Urinary bladder (tissue), 4 donors: Measurements from ENCODE around the gene TEAD2. TPM values are rescaled to one million over a fixed set of nuclear protein-coding genes. Genes with fewer than 3 reads are reported as not detected.
A peak's percentile ranks its signal among the peaks of the same experiment; 100 is the strongest.
"Not testable (repeated sequence)": the region's sequence is repeated elsewhere in the genome, so short reads cannot be mapped to it uniquely, and the experiment has no call there.

ENCODE experiments used
- DNase-seq: peaks from one replicate; pipeline ENCODE4 v3.0.0-alpha.2; 2015; ENCODE audit errors: extremely low spot score
- H3K27ac ChIP-seq: one replicate; pipeline ENCODE4 v1.5.1; 2013; ENCODE audit warnings: low read depth, mild to moderate bottlenecking, moderate library complexity
- H3K36me3 ChIP-seq: one replicate; pipeline ENCODE4 v1.6.1; 2013; ENCODE audit warnings: mild to moderate bottlenecking, moderate library complexity; ENCODE audit not compliant: insufficient read depth
- H3K4me1 ChIP-seq: one replicate; pipeline ENCODE4 v1.6.1; 2013; ENCODE audit warnings: mild to moderate bottlenecking, moderate library complexity; ENCODE audit not compliant: insufficient read depth
- H3K4me3 ChIP-seq: one replicate; pipeline ENCODE4 v1.5.1; 2013; ENCODE audit warnings: low read depth, low read length
- WGBS: extraction: QIAGEN DNeasy Blood & Tissue Kit; methylation state at CpG from one replicate; pipeline ENCODE4 v1.1.7; 2013; 5-methylcytosine and 5-hydroxymethylcytosine counted together
- polyA plus RNA-seq: library from polyadenylated mRNA; stranded (reverse); fragments of 200-250 nt; gene quantifications from one replicate; pipeline ENCODE4 v1.2.3, GENCODE V29; 2013
- total RNA-seq: library from RNA; depleted of rRNA; stranded (reverse); fragments of >200 nt; gene quantifications from one replicate; pipeline ENCODE4 v1.2.3, GENCODE V29; 2014
- donor health status: healthy with polysubstance abuse.
- donor health status: healthy.

Gene TEAD2
- total and polyA plus RNA-seq, 2 donors, result 21.1 to 54.8 TPM

GRCh38 chr19:49395581-49396407, 33.6 kb upstream of the TEAD2 start:
- H3K4me3 ChIP-seq, result no peak overlapping the region
- WGBS, result 75% methylated on average over 15 of the region's 15 CpGs
- H3K36me3 ChIP-seq, result no peaks in the 10 kb centered on the region
- H3K4me1 ChIP-seq, result no peaks in the 10 kb centered on the region
- no peak overlapping the region for H3K27ac ChIP-seq
- no peak for DNase-seq

DNA sequence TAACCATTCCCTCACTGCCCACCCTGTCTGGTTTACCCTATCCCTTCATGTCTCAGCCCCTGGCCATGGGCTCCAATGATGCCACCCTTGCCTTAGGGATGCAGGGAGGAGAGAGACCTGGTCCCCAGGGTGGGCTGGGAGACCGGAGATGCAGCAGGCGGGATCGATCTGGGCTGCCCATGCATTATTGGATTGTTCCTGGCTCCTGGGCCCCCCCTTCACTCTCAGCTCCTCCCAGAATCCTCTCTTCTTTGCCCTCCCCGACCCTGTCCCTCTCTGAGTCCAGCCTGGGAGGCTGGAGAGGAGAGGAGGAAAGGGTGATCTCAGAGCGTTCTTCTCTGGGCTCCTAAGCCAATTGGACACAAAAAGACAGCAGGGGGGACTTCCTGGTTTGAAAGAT, 31.7 kb upstream of the TEAD2 start:
- Histone ChIP-seq H3K4me3 (no peak overlapping the region), H3K27ac (no peak overlapping the region), H3K4me1 (no peaks in the 10 kb centered on the region), H3K36me3 (no peaks in the 10 kb centered on the region)
- 63% methylated on average over 5 of the region's 5 CpGs for WGBS
- DNase-seq, result no peak

DNA sequence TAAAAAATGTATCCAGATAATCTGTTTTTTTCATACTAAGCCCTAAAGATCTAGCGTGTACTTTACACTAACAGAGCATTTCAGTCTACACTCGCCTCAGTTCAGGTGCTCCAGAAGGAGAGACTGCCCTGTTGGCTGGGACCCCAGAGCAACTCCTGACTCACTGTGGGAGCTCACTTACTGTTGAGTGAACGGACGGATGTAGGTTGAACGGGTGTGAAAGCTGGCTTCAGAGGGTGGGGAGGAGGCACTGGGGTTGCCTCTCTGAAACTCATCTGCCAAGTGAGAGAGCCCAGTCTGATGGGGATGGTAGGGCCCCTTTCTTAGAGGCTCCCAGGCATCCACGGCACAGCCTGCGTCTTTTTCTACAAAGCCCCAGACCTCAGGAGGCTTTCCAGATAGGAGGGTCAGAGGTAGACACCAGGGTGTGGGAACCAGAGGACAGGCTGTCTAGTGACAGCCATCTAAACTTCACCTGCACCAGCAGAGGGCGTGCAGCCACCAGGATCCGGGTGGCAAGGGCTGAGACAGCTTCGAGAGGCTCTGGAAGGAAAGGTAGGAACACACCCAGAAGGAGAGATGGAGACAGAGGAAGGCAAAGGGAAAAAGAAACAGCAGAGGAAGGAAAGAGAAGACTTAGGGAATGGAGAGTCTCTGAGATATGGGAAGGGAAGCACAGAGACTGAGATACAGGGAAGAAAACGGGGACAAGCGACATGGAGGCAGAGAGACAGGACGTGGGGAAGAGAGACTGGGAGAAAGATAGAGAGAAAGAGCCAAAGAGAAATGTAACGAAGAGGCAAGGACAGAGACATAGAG, 29.6 kb upstream of the TEAD2 start:
- no peak overlapping the region for H3K4me3 ChIP-seq
- DNase-seq, result peak; percentile 35
- WGBS, result 21% methylated on average over 14 of the region's 14 CpGs
- no peaks in the 10 kb centered on the region for H3K36me3 ChIP-seq
- no peak overlapping the region for H3K27ac ChIP-seq
- H3K4me1 ChIP-seq, result no peaks in the 10 kb centered on the region

GRCh38 chr19:49390929-49391359, 28.7 kb upstream of the TEAD2 start:
- no peak for DNase-seq
- 52% methylated on average over 9 of the region's 9 CpGs for WGBS
- Histone ChIP-seq H3K4me3 (no peak overlapping the region), H3K36me3 (no peaks in the 10 kb centered on the region), H3K4me1 (no peaks in the 10 kb centered on the region), H3K27ac (no peak overlapping the region)

DNA sequence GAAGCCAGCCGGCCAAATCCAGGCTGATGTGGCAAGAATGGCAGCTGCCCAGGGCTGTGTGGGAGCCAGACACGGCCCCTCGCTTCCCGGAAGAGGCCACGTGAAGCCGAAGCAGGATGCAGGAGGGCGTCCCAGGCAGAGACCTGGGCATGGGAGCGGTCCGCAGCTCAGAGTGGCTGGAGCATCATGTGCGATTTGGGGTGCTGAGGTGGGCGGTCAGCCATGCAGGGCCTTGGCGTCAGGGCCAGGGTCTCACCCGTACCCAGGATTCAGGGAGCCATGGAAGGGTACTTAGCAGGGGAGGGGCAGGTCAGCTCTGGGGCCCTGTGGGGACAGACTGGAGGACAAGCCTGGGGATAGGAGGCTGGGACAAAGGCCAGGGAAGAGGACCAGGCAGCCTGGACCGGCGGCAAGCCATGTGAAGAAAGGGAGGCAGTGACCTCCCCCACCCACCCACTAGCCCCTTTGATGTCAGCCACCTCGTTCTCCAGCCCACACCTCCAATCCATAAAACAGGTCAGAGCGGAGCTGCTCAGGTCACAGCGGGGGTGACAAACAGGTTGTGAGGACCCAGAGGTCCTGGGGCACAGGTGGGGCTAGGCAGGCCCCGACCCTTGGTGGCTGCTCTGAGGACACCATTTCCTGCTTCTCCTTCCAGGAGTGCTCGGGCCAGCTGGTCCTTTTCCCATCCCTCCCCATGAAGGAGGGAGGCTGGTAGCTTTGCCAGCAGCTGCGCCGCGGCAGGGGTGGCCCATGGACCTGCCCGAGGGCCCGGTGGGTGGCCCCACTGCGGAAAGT, 28.1 kb upstream of the TEAD2 start:
- no peaks in the 10 kb centered on the region for H3K36me3 ChIP-seq
- H3K4me3 ChIP-seq, result no peak overlapping the region
- WGBS, result 65% methylated on average over 26 of the region's 26 CpGs
- no peaks in the 10 kb centered on the region for H3K4me1 ChIP-seq
- no peak for DNase-seq
- H3K27ac ChIP-seq, result no peak overlapping the region

DNA sequence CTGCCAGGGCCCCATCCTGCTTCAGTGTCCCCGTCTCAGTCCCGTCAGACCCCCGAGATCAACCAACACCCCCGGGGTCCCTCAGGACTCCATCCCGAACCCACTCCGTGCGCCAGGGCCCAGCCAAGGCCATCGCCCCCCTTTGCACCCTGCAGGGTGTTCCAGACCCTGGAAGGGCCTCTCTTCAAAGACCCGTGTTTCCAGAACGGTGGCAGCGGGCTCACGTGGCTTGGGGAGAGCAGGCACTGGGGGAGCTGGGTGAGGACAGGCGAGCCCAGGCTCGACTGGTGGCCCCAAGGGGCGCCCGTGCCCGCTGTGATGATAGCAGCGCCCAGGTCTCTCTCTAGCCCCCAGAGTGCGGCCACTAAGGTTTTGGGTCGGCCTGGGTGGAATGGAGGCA, 27.2 kb upstream of the TEAD2 start:
- H3K4me1 ChIP-seq, result no peaks in the 10 kb centered on the region
- no peak for DNase-seq
- WGBS, result 87% methylated on average over 20 of the region's 20 CpGs

DNA sequence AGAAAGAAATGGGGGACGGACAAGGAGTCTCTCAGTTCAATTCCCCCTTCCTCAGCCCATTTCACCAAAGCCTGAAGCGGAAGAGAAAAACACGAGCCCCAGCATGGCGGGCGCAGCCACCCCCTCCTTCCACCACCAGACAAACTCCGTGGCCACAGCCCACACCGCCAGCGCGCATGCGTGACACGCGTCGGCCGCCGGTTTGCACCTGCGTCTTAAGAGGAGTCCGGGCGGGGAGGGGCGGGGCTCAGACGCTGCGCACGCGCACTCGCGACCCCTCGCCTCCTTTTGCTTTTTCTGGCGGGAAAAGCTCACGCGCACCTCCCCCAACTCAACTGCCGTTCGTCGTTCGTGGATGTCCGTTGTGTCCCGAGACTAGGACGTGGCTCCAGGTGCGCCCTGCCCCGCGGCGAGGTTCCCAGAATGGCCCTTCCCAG, 25.7 kb upstream of the TEAD2 start, which contains the start of gene KASH5:
Gene KASH5, plus strand, starts transcription at position 314 of the 437 bp plus-strand sequence. CDS start 2,635 bp downstream, outside the sequence.
- Histone ChIP-seq H3K4me3 (no peak within 1 kb of the TSS), H3K4me1 (no peaks in the 10 kb centered on the region), H3K36me3 (no peaks in the 10 kb centered on the region), H3K27ac (no peak within 1 kb of the TSS)
- WGBS, result 44% methylated on average over 40 of the region's 40 CpGs
- DNase-seq, result no peak

More for the DNA sequence above, 27.2 kb upstream of the TEAD2 start:
- Histone ChIP-seq H3K27ac (no peak overlapping the region), H3K36me3 (no peaks in the 10 kb centered on the region), H3K4me3 (no peak overlapping the region)

- Histone ChIP-seq H3K36me3 (no peaks in the 10 kb centered on the region), H3K27ac (no peak overlapping the region)
- 93% methylated on average over 1 of the region's 1 CpG for WGBS
Observed at GRCh38 chr19:49383599-49383998, 21.4 kb upstream of the TEAD2 start.

DNA sequence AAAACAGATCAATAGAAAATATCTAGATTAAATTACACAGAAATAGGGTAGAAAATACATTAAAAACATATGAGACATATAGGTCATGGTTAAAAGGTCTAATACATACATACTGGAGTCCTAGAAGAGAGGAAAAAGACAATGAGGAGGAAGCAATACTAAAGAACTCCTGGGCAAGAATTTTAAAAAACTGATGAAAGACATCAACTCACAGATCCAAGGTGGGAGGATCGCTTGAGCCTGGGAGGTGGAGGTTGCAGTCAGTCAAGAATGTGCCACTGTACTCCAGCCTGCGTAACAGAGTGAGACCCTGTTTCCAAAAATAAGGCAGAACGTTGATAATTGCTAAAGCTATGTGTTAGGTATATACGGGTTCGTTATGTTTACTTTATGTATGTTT, 20.4 kb upstream of the TEAD2 start:
- Histone ChIP-seq H3K36me3 (no peaks in the 10 kb centered on the region), H3K27ac (no peak overlapping the region), H3K4me3 (no peak overlapping the region), H3K4me1 (no peaks in the 10 kb centered on the region)
- no peak for DNase-seq
- WGBS, result 93% methylated on average over 5 of the region's 5 CpGs

More at GRCh38 chr19:49383599-49383998, 21.4 kb upstream of the TEAD2 start:
- Histone ChIP-seq H3K4me3 (no peak overlapping the region), H3K4me1 (no peaks in the 10 kb centered on the region)
- DNase-seq, result no peak

DNA sequence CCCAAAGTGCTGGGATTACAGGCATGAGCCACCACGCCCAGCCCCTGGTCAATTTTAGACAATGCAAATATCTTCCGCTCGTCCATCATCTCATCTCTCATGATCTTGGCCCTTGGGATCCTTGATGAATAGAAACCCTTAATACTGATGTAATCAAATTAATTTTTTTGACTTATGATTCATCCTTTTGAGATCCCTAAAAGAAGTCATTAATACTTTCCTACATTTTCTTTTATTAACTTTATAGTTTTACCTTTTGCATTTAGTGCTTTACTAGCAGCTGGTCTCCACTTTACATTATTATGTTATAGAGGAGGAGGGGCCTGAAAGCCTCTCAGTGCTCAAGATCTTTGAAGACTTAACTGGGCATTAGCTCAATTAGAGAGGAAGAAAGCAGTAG, 18.2 kb upstream of the TEAD2 start:
- Histone ChIP-seq H3K4me3 (no peak overlapping the region), H3K27ac (no peak overlapping the region), H3K36me3 (no peaks in the 10 kb centered on the region), H3K4me1 (no peaks in the 10 kb centered on the region)
- whole genome bisulfite sequencing, result 90% methylated on average over 3 of the region's 3 CpGs
- DNase-seq, result no peak

GRCh38 chr19:49378512-49378911, 16.3 kb upstream of the TEAD2 start:
- Histone ChIP-seq H3K27ac (no peak overlapping the region), H3K36me3 (no peaks in the 10 kb centered on the region), H3K4me3 (no peak overlapping the region), H3K4me1 (no peaks in the 10 kb centered on the region)
- 53% methylated on average over 3 of the region's 3 CpGs for WGBS
- no peak for DNase-seq

DNA sequence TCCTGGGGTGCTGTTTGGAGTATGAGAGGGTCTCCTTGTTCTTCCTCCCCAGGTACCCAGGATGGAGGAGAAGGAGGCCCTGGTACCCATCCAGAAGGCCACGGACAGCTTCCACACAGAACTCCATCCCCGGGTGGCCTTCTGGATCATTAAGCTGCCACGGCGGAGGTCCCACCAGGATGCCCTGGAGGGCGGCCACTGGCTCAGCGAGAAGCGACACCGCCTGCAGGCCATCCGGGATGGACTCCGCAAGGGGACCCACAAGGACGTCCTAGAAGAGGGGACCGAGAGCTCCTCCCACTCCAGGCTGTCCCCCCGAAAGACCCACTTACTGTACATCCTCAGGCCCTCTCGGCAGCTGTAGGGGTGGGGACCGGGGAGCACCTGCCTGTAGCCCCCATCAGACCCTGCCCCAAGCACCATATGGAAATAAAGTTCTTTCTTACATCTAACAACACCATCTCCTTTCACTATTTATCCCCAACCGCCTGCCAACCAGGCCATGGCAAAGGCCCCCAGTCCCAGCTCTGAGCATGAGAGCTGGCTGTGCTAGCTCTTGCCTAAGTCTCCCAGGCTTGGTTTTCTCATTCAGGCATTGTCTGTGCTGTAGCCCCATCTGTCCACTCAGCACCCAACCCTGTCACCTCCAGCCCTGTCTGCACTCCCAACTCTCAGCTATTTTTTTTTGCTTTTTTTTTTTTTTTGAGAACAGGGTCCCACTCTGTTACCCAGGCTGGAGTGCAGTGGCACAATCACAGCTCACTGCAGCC, 12.6 kb upstream of the TEAD2 start:
- WGBS, result 87% methylated on average over 16 of the region's 16 CpGs
- Histone ChIP-seq H3K4me1 (no peaks in the 10 kb centered on the region), H3K36me3 (no peaks in the 10 kb centered on the region), H3K27ac (no peak overlapping the region), H3K4me3 (no peak overlapping the region)
- no peak for DNase-seq

DNA sequence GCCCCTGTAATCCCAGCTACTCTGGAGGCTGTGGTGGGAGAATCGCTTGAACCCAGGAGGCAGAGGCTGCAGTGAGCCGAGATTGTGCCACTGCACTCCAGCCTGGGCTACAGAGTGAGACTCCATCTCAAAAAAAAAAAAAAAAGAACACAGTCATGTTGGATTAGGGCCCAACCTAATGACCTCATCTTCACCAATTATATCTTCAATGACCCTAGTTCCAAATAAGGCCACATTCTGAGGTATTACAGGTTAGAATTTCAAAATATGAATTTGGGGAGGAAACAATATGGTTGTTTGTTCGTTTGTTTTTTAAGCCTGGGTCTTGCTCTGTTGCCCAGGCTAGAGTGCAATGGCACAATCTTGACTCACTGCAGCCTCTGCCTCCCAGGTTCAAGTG, 11.0 kb upstream of the TEAD2 start:
- not testable (repeated sequence) for H3K27ac ChIP-seq, H3K4me1 ChIP-seq, DNase-seq, H3K36me3 ChIP-seq, H3K4me3 ChIP-seq
- 87% methylated on average over 3 of the region's 3 CpGs for WGBS
